ENCODE results near the gene IGF2. TPM values are rescaled to one million over a fixed set of nuclear protein-coding genes. Genes with fewer than 3 reads are reported as not detected.

Gene IGF2
- total RNA-seq, 1 experiment from 2014 or later, result 14.5 TPM

GRCh38 chr11:2144544-2145248 lies 5.5 kb upstream of the IGF2 start:
- ATAC-seq (no peak), DNase-seq (ENCODE audit: low read depth, low spot score) (no peak)
- Histone ChIP-seq H3K36me3 (ENCODE audit: control insufficient read depth, insufficient read depth, low read length) (peaks cover 3% of the 10 kb centered on the region; the same call in 1 of the 2 replicates), H3K4me3 (ENCODE audit: low read depth in 2 of 2, low read length in 2 of 2) (no peak overlapping the region), H3K4me1 (ENCODE audit: control insufficient read depth, insufficient read depth, low read length) (peaks cover 11% of the 10 kb centered on the region), H3K27me3 (ENCODE audit: control insufficient read depth, insufficient read depth, low read length) (peaks cover 57% of the 10 kb centered on the region), H3K9me3 (ENCODE audit: control insufficient read depth, insufficient read depth, low read depth, low read length) (no peaks in the 10 kb centered on the region), H3K27ac (ENCODE audit: low read length) (no peak overlapping the region)
- no peak for TF ChIP-seq POLR2AphosphoS5 (IDR thresholded peaks at IDR 0.05; ENCODE audit: low read depth, low read length)
- TF ChIP-seq SIN3A (IDR thresholded peaks at IDR 0.05; ENCODE audit: borderline replicate concordance, insufficient read depth, low read depth, low read length), result no peak
- no peak for TF ChIP-seq TCF7L2 (IDR thresholded peaks at IDR 0.05; ENCODE audit: low read depth, low read length)
- TF ChIP-seq REST (IDR thresholded peaks at IDR 0.05; ENCODE audit: insufficient read depth in 1 of 2, low read depth in 2 of 2, low read length in 1 of 2), result no peak
- TF ChIP-seq CTCF (IDR thresholded peaks at IDR 0.05), result no peak
- intact Hi-C loops (cut with micrococcal nuclease; ENCODE audit: unreplicated experiment) (no loop called here), in situ Hi-C loops (cut with HindIII; ENCODE audit: low pct_unique_long_range_greater_than_20kb, low sequenced_read_pairs) (loop anchor here (10.0 kb wide), 1 partner anchor 50 kb away; no protein-coding TSS in a partner anchor)
- CTCF ChIA-PET, result interaction anchor here (1.0 kb wide), 1 partner anchor 162 kb away, joined by 3 read pairs; no protein-coding TSS in a partner anchor
- POLR2A ChIA-PET, result no interaction called here
- BruUV-seq (replicated peaks), result no TSS peak

GRCh38 chr11:2143799-2144543 lies 4.8 kb upstream of the IGF2 start:
- Histone ChIP-seq H3K4me3 (ENCODE audit: low read depth in 2 of 2, low read length in 2 of 2) (peak overlapping the region in 1 of 2 experiments; percentile 4; a peak in 1 of 4 replicates), H3K9me3 (ENCODE audit: control insufficient read depth, insufficient read depth, low read depth, low read length) (no peaks in the 10 kb centered on the region), H3K36me3 (ENCODE audit: control insufficient read depth, insufficient read depth, low read length) (peaks cover 3% of the 10 kb centered on the region; the same call in 1 of the 2 replicates), H3K4me1 (ENCODE audit: control insufficient read depth, insufficient read depth, low read length) (peaks cover 11% of the 10 kb centered on the region), H3K27ac (ENCODE audit: low read length) (no peak overlapping the region), H3K27me3 (ENCODE audit: control insufficient read depth, insufficient read depth, low read length) (peaks cover 57% of the 10 kb centered on the region)
- in situ Hi-C loops (cut with HindIII; ENCODE audit: low pct_unique_long_range_greater_than_20kb, low sequenced_read_pairs) (loop anchor here (10.0 kb wide), 1 partner anchor 49 kb away; no protein-coding TSS in a partner anchor), intact Hi-C loops (cut with micrococcal nuclease; ENCODE audit: unreplicated experiment) (no loop called here)
- no peak for DNase-seq (ENCODE audit: low read depth, low spot score)
- BruUV-seq (replicated peaks), result no TSS peak
- TF ChIP-seq TCF7L2 (IDR thresholded peaks at IDR 0.05; ENCODE audit: low read depth, low read length) (no peak), CTCF (IDR thresholded peaks at IDR 0.05) (peak; percentile 68)
- no peak for ATAC-seq
- POLR2A ChIA-PET, result interaction anchor here (0.7 kb wide), 1 partner anchor 109 kb away, joined by 5 read pairs; no protein-coding TSS in a partner anchor
- CTCF ChIA-PET, result interaction anchor here (0.8 to 1.1 kb wide), 4 partner anchors 8 to 161 kb away, joined by 3 to 4 read pairs (median 3); no protein-coding TSS in a partner anchor

Measured in Panc1 (cell line).